ENCODE results near the gene ZNF672. TPM values are rescaled to one million over a fixed set of nuclear protein-coding genes. Genes with fewer than 3 reads are reported as not detected.

The ZNF672 gene
- total and polyA plus RNA-seq, 2 of the 4 experiments (the other 2 are of a cell fraction): 6.6 to 12.6 TPM

GRCh38 chr1:248825573-248825908 is 12.5 kb upstream of the ZNF672 start:
- no peaks in the 10 kb centered on the region for H3K9me3 ChIP-seq (ENCODE audit: control insufficient read depth, insufficient read depth, low read length)
- 1% methylated on average over 14 of the region's 18 CpGs; no CpG with 5 or more reads in 1 of the 2 experiments for WGBS, 2 experiments (ENCODE audit: extremely low coverage in 2 of 2, insufficient read length in 1 of 2)
- ATAC-seq (ENCODE audit: low read depth): peak; percentile 0
- H3K56ac ChIP-seq (ENCODE audit: extremely low read depth, insufficient read depth, low read length): peak overlapping the region; percentile 90
- H3K23ac ChIP-seq (ENCODE audit: low read depth, low read length): peak overlapping the region; percentile 65
- peaks cover 23% of the 10 kb centered on the region for H3K9me1 ChIP-seq (ENCODE audit: insufficient read depth, low read length)
- ChIA-PET CTCF (interaction anchor here (1.0 to 1.1 kb wide), 2 partner anchors 12 to 17 kb away, joined by 4 to 6 read pairs; partner anchors contain the start of gene ZNF672), POLR2A (ENCODE audit: unreplicated experiment) (interaction anchor here (0.6 to 1.6 kb wide), 3 partner anchors 11 to 588 kb away, joined by 4 to 12 read pairs (median 5); partner anchors contain the start of gene ZNF672)
- H3K27me3 ChIP-seq (ENCODE audit: control insufficient read depth, insufficient read depth, low read length): no peaks in the 10 kb centered on the region
- H4K5ac ChIP-seq (ENCODE audit: low read depth, low read length): peak overlapping the region; percentile 72
- H3K4me1 ChIP-seq (ENCODE audit: control insufficient read depth, insufficient read depth, low read length): peaks cover 23% of the 10 kb centered on the region
- H2AK5ac ChIP-seq (ENCODE audit: low read depth, low read length): peak overlapping the region; percentile 94
- H2AFZ ChIP-seq (replicated peaks; ENCODE audit: low read length, poor library complexity): peak overlapping the region; percentile 96
- in situ Hi-C loops (cut with MboI; ENCODE audit: low sequenced_read_pairs): no loop called here
- no peak overlapping the region; the same call in 1 of the 2 replicates for H2BK20ac ChIP-seq (ENCODE audit: low read depth, low read length)
- peak overlapping the region; percentile 93 for H3K14ac ChIP-seq (replicated peaks; ENCODE audit: low read depth, low read length)
- peak overlapping the region; percentile 64 for H3K18ac ChIP-seq (ENCODE audit: low read depth, low read length)
- DNase-seq: no peak
- H2AK9ac ChIP-seq (replicated peaks; ENCODE audit: low read depth, low read length, poor library complexity): peak overlapping the region; percentile 100
- peak overlapping the region; percentile 71 for H2BK120ac ChIP-seq (ENCODE audit: low read depth, low read length)
- H3K4ac ChIP-seq (ENCODE audit: low read depth, low read length): peak overlapping the region; percentile 96
- H4K20me1 ChIP-seq (ENCODE audit: insufficient read depth, low read length): peaks cover 22% of the 10 kb centered on the region; the same call in 1 of the 2 replicates
- H3K27ac ChIP-seq (ENCODE audit: insufficient read depth, low read length): peak overlapping the region; percentile 91
- H3K4me3 ChIP-seq (ENCODE audit: insufficient read depth, low read depth, low read length): peak overlapping the region; percentile 79
- peak overlapping the region; percentile 94 for H3K9ac ChIP-seq (ENCODE audit: low read depth, low read length)
- dilution Hi-C loops (cut with HindIII; ENCODE audit: low sequenced_read_pairs, unreplicated experiment): no loop called here
- peak overlapping the region; percentile 90 for H4K91ac ChIP-seq (ENCODE audit: insufficient read depth, low read depth, low read length)
- peaks cover 8% of the 10 kb centered on the region for H3K36me3 ChIP-seq (ENCODE audit: control insufficient read depth, insufficient read depth, low read length)
- TF ChIP-seq MXI1 (IDR thresholded peaks at IDR 0.05; ENCODE audit: borderline replicate concordance, low read depth, low read length): 0 out of 2 replicates have a peak, but pooled peaks have one; percentile 6
- TF ChIP-seq CEBPB (IDR thresholded peaks at IDR 0.05; ENCODE audit: low read depth, low read length): no peak
- TF ChIP-seq POLR2A (IDR thresholded peaks at IDR 0.05; ENCODE audit: low read depth, low read length): peak; percentile 75
- H3K4me2 ChIP-seq (ENCODE audit: low read depth, low read length): peak overlapping the region; percentile 84
- H2BK15ac ChIP-seq (ENCODE audit: low read depth, low read length): peak overlapping the region; percentile 26; the same call in 2 of the 3 replicates
- H2BK5ac ChIP-seq (ENCODE audit: low read depth, low read length, poor library complexity, severe bottlenecking): peak overlapping the region; percentile 91
- H4K8ac ChIP-seq (ENCODE audit: low read depth in 2 of 2, low read length in 2 of 2): peak overlapping the region; percentile 66 to 96
- no TSS peak for BruUV-seq (replicated peaks)
- H3K79me1 ChIP-seq (ENCODE audit: low read depth in 1 of 2, low read length in 2 of 2): peaks cover 18 to 59% of the 10 kb centered on the region in 2 experiments
- intact Hi-C loops (cut with micrococcal nuclease): no loop called here

Measured in IMR-90 (cell line).